Thyroid gland (tissue), 4 donors: ENCODE data around the gene BPIFB4. TPM values are rescaled to one million over a fixed set of nuclear protein-coding genes. Genes with fewer than 3 reads are reported as not detected.

Experiments used
- DNase-seq, 2 donors: peaks; one replicate each; pipeline ENCODE4 v3.0.0-alpha.2; 2019
- H3K27ac ChIP-seq, 3 donors: fragments of 200-600 bp; sonication (generic); 1 replicate in 2 of 3; 2 replicates in 1 of 3; pipeline ENCODE4 v1.5.1; 2016 to 2019; ENCODE audit warnings: mild to moderate bottlenecking in 1 of 3, moderate library complexity in 1 of 3
- H3K27me3 ChIP-seq: fragments of 200-600 bp; sonication (generic); one replicate; pipeline ENCODE4 v1.5.1; 2019
- H3K36me3 ChIP-seq, 2 donors: fragments of 200-600 bp; sonication (generic); one replicate each; pipeline ENCODE4 v1.5.1; 2016 to 2019
- H3K4me1 ChIP-seq, 2 donors: fragments of 200-600 bp; sonication (generic); one replicate each; pipeline ENCODE4 v1.5.1; 2017 to 2019
- H3K4me3 ChIP-seq, 3 donors: fragments of 200-600 bp; sonication (generic); replicated peaks in 1 of 3; 1 replicate in 2 of 3; 2 replicates in 1 of 3; pipeline ENCODE4 v1.5.1; 2016; ENCODE audit warnings: mild to moderate bottlenecking in 1 of 3
- H3K9me3 ChIP-seq: fragments of 200-600 bp; sonication (generic); one replicate; pipeline ENCODE4 v1.5.1; 2017
- CTCF ChIP-seq, 6 experiments: fragments of 200-600 bp in 3 of 6; fragments of 450-650 bp in 3 of 6; sonication (generic) in 3 of 6; IDR thresholded peaks; one replicate each; pipeline ENCODE4 v1.5.1; 2016 to 2019; ENCODE audit warnings: antibody characterized with exemption in 6 of 6, mild to moderate bottlenecking in 2 of 6, inconsistent platforms in 1 of 6, moderate library complexity in 1 of 6
- POLR2A ChIP-seq, 2 donors: fragments of 450-650 bp; IDR thresholded peaks; one replicate each; pipeline ENCODE4 v1.6.1; 2017; ENCODE audit warnings: antibody characterized with exemption in 2 of 2, mild to moderate bottlenecking in 2 of 2, moderate library complexity in 1 of 2
- WGBS, 2 donors: methylation state at CpG; one replicate each; pipeline ENCODE4 v1.1.5; 2017; 5-methylcytosine and 5-hydroxymethylcytosine counted together
- intact Hi-C: fragments of 100-400 bp; cut with DNase I; formaldehyde crosslinking; loops from one replicate; pipeline ENCODE4 v1.15.1; 2023
- total RNA-seq, 4 donors: library from RNA; depleted of rRNA; stranded (reverse); fragments of >200 nt; gene quantifications; one replicate each; pipeline ENCODE4 v1.2.3, GENCODE V29; 2016

Gene BPIFB4
- total RNA-seq, 4 donors from 2014 or later: not detected

- DNase-seq: no peak
- H3K36me3 ChIP-seq: no peaks in the 10 kb centered on the region
- H3K27me3 ChIP-seq: no peaks in the 10 kb centered on the region
- no peaks in the 10 kb centered on the region for H3K4me1 ChIP-seq
- no peak for TF ChIP-seq CTCF (IDR thresholded peaks at IDR 0.05)
- TF ChIP-seq POLR2A (IDR thresholded peaks at IDR 0.05): no peak
- H3K9me3 ChIP-seq: no peaks in the 10 kb centered on the region
- no peak overlapping the region for H3K4me3 ChIP-seq
- intact Hi-C loops: no loop called here
- 66 to 67% methylated on average over 6 of the region's 6 CpGs for WGBS, 2 donors
- H3K27ac ChIP-seq: no peak overlapping the region
These were observed 4.2 kb upstream of the BPIFB4 start for GRCh38 chr20:33075281-33075680.

DNA sequence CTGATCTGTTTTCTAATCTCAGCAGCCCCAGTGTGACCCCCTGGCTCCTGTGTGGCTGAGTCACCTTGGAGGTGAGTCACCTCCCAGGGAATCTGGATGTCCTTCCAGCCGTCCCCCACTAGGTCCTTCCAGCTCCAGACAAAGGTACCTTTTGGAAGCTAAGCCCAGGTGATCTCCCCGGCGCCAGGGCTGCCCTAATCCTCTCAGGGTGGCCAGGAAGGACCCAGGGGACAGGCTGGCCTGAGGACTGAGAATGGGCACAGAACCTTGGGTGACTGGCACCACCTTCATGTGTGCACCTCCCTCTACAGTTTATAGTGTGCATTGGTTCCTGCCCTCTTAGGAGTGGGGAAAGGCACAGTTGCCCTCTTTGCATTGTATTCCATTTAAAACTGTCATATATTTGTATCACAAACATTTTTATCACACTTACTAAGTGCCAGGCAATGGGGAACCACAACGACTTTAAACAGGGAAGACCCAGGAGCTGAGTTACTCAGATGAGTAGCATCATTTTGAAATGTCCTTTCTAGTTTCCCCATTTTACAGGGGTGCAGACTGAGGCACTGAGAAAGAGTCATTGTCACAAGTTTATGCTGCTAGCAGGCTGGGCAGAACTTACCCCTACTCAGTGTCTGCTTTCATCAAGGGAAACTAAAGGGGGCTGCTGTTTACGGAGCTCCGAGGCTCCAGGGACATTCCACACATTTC, 2.6 kb upstream of the BPIFB4 start:
- intact Hi-C loops: no loop called here
- no peaks in the 10 kb centered on the region for H3K27me3 ChIP-seq
- H3K36me3 ChIP-seq: no peaks in the 10 kb centered on the region
- TF ChIP-seq POLR2A (IDR thresholded peaks at IDR 0.05): no peak
- peak in 3 of 6 experiments; percentile 27 to 45 (median 44) for TF ChIP-seq CTCF (IDR thresholded peaks at IDR 0.05)
- H3K4me3 ChIP-seq: no peak overlapping the region
- no peaks in the 10 kb centered on the region for H3K4me1 ChIP-seq
- DNase-seq: peak in 1 of 2 donors; percentile 40
- WGBS, 2 donors: 82 to 84% methylated on average over 4 to 6 of the region's 6 CpGs
- H3K27ac ChIP-seq: no peak overlapping the region
- no peaks in the 10 kb centered on the region for H3K9me3 ChIP-seq

GRCh38 chr20:33081411-33082154, 2.1 kb downstream of the BPIFB4 start:
- intact Hi-C loops: no loop called here

GRCh38 chr20:33082546-33082945, 3.1 kb downstream of the BPIFB4 start:
- WGBS, 2 donors: 63 to 69% methylated on average over 6 of the region's 6 CpGs
- Histone ChIP-seq H3K27me3 (no peaks in the 10 kb centered on the region), H3K4me3 (no peak overlapping the region), H3K27ac (no peak overlapping the region), H3K36me3 (no peaks in the 10 kb centered on the region), H3K4me1 (no peaks in the 10 kb centered on the region), H3K9me3 (no peaks in the 10 kb centered on the region)
- DNase-seq: no peak
- intact Hi-C loops: no loop called here
- TF ChIP-seq POLR2A (IDR thresholded peaks at IDR 0.05) (no peak), CTCF (IDR thresholded peaks at IDR 0.05) (no peak)

More at GRCh38 chr20:33081411-33082154, 2.1 kb downstream of the BPIFB4 start:
- no peak for TF ChIP-seq POLR2A (IDR thresholded peaks at IDR 0.05)
- no peak for TF ChIP-seq CTCF (IDR thresholded peaks at IDR 0.05)
- H3K4me1 ChIP-seq: no peaks in the 10 kb centered on the region
- H3K4me3 ChIP-seq: no peak overlapping the region
- H3K27ac ChIP-seq: no peak overlapping the region
- H3K27me3 ChIP-seq: no peaks in the 10 kb centered on the region
- no peak for DNase-seq
- H3K9me3 ChIP-seq: no peaks in the 10 kb centered on the region
- WGBS, 2 donors: 63 to 81% methylated on average over 6 of the region's 7 CpGs
- H3K36me3 ChIP-seq: no peaks in the 10 kb centered on the region
